Measurements from ENCODE around the gene PTPA. TPM values are rescaled to one million over a fixed set of nuclear protein-coding genes. Genes with fewer than 3 reads are reported as not detected.

PTPA gene
- total RNA-seq, 2 experiments from 2014 or later, result 111 to 113 TPM

DNA sequence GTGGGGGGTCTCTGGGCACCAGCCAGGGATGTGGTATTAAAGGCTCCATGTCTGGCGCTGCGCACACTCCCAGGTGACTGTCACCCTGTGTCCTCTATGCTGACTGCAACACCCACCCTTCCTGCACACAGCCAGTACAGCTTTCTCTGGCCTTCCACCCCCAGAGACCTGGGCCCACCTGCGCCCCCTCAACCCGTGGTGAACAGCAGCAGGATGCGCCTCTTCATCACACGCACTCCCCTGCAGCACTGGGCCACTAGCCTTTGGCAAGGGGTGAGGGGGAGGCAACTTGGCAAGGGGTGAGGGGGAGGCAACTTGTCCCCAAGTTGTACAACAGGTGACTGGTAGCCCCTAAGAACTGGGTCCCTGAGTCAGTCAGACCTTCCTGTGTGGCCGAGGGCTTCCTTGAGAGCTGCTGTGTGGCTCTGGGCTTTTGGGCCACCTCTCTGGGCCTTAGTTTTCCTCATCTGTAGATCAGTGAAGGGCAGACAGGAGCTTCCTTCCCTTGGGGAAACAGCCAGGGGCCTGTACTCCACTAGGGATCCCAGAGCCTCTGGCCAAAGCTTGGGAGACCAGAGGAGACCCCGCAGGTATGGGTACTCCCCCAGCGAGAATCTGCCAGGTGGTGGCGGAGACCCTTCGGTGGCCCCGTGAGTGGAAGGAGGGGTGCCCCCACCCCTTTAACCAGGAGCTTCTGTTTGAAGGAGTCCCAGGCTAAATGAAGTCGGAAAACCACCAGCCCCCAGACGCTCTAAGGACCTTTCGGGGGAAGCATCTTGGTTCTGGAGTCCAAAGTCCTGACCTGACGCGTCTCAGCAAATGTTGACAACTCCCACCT lies 5.1 kb upstream of the PTPA start:
- ChIA-PET CTCF (interaction anchor here (0.7 kb wide), 1 partner anchor 501 kb away, joined by 3 read pairs; no protein-coding TSS in a partner anchor), POLR2A (no interaction called here)

DNA sequence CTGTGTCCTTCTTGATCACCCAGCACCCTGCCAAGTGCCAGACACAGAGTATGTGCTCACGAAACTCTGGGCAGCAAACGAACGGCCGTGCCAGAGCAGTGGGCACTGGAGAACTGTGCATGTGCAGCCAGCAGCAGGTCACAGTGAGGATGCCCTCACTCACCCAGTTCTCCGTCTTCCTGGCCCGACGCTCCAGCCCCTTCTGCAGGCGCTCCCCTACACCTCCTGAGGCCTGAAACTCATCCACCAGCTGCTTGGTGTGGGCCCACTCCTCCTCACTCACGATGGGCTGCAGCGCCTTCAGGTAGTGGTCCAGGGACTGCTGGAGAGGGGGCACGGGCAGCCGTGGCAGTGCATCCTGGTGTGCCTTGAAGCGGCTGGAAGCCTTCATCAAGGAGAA lies 3.6 kb upstream of the PTPA start:
- ChIA-PET POLR2A (no interaction called here), CTCF (no interaction called here)

DNA sequence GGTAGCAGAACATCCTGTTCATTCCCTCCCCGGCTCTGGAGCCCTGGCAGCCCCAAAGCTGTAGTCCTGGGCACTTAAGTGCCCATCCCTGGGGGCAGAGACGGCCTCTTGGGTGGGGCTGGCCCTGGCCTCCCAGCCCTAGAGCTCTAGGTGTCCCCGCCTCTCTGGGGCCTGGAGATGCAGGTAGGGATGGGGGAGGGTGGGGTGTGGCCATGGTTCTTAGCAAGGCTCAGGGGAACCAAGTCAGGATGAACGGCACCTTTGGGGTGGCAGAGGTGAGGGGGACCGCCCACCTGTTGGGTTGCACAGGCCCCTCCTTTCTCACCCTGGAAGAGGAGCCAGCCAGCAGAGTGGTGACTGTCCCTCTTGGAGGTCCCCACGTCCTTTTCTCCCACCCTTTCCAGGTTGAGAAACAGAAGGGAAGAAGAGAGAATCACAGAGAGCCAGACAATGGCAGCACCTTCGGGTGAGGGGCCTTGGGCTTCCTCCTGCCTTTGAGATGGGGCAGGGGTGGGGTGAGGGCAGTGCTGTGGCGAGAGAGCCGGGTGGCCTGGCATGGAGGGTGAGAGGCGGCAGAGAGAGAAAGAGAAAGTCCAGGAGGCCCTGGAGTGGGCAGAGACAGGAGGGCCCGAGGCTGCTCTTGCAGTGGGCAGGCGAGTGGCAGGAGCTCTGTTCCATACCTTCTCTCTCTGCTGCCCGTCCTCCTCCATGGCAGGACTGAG lies 3.0 kb upstream of the PTPA start:
- ChIA-PET POLR2A (no interaction called here), CTCF (interaction anchor here (1.2 kb wide), 1 partner anchor 23 kb away, joined by 3 read pairs; no protein-coding TSS in a partner anchor)

DNA sequence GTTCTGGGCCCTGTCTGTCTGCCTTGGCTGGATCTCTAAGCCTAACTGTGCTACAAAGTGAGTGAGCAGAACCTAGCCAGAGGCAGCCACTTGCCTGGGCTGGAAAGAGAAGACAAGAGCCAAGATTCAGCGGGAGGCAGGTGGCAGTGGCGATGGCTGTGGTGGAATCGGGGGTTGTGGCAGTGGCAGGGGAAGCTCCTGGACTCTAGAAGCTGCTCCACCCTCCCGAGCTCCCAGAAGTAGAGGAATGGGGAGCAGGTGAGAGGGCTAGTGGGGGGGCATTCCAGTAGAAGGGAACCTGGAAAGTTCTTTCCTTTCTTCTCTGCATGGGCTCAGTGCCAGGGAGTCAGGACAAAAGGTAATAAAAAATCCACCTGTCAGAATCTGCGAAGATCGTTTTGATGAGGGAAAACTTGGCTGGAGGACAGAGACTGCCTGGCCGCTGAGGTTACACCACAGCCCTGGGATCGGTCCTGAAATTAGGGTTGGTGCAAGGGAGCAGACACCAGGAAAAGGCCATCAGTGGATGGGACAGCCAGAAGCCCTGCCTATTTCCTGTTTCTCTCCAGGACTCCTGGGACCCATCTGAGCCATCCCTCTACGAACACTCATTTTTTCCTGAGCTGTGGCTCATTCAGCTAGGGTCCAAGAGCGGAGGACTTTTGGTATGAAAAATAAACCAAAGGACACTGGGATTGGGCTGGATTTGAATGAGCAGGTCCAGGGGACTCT lies 2.2 kb upstream of the PTPA start:
- POLR2A ChIA-PET, result no interaction called here
- CTCF ChIA-PET, result interaction anchor here (1.2 kb wide), 1 partner anchor 22 kb away, joined by 3 read pairs; no protein-coding TSS in a partner anchor

DNA sequence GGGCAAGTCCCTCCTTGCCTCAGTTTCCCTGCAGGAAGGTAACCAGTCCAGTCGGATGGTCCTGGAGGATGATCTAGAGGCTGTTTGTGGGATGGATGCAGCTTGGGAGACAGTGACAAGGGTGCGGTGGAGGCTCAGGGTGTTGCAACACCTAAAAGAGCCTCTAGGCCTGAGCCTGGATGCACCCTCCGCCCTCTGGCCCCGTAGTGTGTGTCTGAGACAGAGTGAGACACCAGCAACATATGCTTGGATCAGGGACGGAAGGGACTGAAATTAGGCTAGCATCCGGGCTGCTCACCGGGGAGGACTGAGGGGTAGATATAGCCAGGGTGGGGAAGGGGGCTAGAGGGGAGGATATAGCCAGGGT lies 1.7 kb upstream of the PTPA start:
- POLR2A ChIA-PET, result no interaction called here
- CTCF ChIA-PET, result interaction anchor here (1.2 kb wide), 1 partner anchor 22 kb away, joined by 3 read pairs; no protein-coding TSS in a partner anchor

DNA sequence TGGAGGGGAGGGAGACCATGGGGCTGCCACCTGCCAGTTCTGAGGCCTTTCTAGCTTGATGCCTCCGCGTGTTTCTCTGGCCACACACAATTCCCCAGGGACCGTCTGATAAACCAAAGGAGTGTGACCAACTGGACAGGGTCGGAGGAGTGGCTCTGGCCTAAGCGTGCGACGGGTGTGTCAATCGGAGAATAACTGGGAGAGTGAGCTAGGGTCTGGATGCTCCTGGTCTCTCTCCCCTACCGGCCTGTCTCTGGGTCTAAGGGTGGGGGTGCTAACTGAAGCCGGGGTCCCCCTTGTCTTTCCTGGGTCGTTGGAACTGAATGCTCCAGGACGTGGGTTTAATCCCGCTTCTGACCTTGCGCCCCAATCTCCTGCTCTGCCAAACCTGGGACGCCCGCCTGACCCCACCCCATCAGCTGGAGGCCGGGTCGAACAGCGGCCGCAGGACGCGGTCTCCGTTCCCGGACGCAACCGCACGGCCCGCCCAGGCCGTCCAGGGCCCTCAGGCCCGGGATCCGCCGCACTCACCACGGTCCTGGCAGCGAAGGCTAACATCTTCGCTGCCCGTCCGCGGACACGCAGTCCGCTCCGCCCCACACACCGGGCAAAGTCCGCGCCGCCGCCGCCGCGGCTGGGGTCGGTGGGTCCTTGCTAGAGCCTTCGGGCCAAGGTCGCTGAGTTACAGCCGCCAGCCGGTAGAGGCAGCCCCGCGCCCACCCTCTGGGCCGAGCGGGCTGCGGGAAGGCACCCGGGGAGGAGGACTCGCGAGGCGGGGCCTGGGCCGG lies 1.1 kb upstream of the PTPA start:
- CTCF ChIA-PET, result interaction anchor here (2.4 kb wide), 1 partner anchor 32 kb away, joined by 7 read pairs; no protein-coding TSS in a partner anchor
- POLR2A ChIA-PET, result interaction anchor here (1.5 kb wide), 1 partner anchor 41 kb away, joined by 4 read pairs; no protein-coding TSS in a partner anchor

DNA sequence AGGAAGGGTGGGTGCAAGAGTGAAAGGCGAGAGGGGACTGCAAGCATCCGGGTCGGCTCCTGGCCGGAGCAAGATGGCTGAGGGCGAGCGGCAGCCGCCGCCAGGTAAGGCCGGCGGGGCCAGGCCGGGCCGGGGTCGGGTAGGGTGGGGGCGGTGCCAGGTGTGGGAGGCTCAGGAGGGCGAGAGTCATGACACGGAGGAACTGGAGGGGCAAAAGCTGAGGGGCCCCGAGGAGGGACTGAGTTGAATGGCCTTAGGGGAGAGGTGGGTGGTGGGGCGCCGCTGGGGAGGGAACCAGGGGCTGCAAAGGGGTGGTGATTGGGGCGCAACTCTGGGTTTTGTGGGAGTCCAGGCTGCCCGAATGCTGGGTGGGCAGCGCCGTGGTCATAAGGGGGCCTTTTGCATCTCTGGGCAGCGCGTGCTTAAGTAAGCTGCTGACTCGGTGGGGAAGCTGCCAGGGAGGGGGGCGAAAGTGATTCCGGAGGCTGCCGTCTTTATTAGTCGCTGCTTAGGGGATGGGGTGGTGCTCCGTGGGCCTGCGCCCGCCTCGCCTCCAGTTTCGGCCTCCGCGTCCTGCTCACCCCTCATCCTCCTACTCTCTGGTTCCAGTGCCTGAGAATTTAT lies 425 bp downstream of the PTPA start:
- ChIA-PET POLR2A (interaction anchor here (0.5 to 1.5 kb wide), 5 partner anchors 42 to 303 kb away, joined by 3 to 4 read pairs (median 3); partner anchors contain the start of gene IER5L), CTCF (interaction anchor here (0.6 to 2.4 kb wide), 4 partner anchors 10 to 632 kb away, joined by 3 to 7 read pairs (median 3); no protein-coding TSS in a partner anchor)

DNA sequence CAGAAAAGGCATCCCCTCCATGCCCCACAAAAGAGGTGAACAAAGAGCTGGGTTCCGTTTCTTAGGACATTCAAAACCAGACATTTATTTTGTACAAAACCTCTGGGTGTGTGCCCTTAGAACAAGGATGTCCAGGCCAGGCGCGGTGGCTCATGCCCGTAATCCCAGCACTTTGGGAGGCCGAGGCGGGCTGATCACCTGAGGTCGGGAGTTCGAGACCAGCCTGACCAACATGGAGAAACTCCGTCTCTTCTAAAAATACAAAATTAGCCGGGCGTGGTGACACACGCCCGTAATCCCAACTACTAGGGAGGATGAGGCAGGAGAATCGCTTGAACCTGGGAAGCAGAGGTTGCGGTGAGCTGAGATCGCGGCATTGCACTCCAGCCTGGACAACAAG lies 1.3 kb downstream of the PTPA start:
- CTCF ChIA-PET, result interaction anchor here (1.4 to 2.4 kb wide), 2 partner anchors 27 to 30 kb away, joined by 4 to 7 read pairs; no protein-coding TSS in a partner anchor
- POLR2A ChIA-PET, result interaction anchor here (0.5 to 1.2 kb wide), 2 partner anchors 66 to 162 kb away, joined by 3 to 4 read pairs; partner anchors contain the start of gene IER5L

DNA sequence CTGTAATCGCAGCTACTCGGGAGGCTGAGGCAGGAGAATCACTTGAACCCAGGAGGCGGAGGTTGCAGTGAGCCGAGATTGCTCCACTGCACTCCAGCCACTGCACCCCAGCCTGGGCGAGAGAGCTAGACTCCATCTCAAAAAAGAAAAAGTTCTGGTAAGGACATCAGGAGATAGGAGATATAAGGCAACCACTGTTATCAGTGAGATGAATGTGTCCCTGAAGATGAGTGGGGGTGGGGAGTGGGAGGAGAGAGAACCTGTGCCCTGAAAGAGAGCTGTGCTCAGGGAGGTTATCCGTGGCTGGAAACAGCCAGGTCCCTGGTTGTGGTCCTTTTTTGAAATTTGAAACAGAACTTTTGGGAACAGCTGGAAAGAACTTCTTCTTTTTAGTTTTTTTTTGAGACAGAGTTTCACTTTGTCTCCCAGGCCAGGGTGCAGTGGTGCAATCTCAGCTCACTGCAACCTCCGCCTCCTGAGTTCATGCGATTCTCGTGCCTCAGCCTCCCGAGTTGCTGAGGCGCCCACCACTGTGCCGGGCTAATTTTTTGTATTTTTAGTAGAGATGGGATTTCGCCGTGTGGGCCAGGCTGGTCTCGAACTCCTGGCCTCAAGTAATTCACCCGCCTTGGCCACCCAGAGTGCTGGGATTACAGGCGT lies 2.6 kb downstream of the PTPA start:
- CTCF ChIA-PET, result interaction anchor here (0.7 to 1.4 kb wide), 2 partner anchors 18 to 26 kb away, joined by 3 to 4 read pairs; no protein-coding TSS in a partner anchor
- POLR2A ChIA-PET, result interaction anchor here (0.6 kb wide), 1 partner anchor 16 kb away, joined by 3 read pairs; no protein-coding TSS in a partner anchor

DNA sequence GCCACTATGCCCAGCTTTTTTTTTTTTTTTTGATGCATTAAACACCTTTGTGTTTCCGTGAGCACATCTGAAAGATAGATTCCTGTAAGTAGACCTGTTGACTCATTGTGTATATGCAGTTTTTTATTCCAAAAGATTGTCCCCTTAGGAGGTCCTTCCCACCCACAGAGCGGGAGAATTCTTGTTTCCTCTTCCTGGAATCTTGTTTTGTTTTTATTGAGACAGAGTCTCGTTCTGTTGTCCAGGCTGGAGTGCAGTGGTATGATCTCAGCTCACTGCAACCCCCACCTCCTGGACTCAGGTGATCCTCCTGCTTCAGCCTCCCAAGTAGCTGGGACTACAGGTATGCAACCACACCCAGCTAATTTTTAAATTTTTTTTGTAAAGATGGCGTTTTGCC lies 7.6 kb downstream of the PTPA start:
- ChIA-PET POLR2A (interaction anchor here (0.5 kb wide), 1 partner anchor 24 kb away, joined by 3 read pairs; no protein-coding TSS in a partner anchor), CTCF (no interaction called here)

DNA sequence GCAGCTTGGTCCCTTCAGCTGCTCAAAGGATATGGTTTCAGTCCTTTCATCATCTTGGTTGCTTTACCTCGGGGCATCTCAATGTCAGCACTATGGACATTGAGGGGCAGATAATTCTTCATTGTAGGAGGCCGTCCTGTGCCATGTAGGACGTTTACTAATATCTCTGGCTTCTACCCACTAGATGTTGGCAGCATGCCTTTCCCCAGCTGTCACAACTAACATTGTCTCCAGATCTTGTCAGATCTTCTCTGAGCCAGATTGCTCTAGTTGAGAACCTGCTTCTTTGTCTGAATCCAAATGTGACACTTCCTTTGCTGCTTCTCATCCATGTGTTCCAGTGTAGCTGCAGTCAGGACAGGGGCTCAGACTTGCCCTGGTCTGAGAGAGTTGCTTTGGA lies 10.3 kb downstream of the PTPA start:
- POLR2A ChIA-PET, result no interaction called here
- CTCF ChIA-PET, result interaction anchor here (1.1 to 2.3 kb wide), 3 partner anchors 10 to 503 kb away, joined by 3 to 9 read pairs (median 3); partner anchors contain the start of gene PTPA

DNA sequence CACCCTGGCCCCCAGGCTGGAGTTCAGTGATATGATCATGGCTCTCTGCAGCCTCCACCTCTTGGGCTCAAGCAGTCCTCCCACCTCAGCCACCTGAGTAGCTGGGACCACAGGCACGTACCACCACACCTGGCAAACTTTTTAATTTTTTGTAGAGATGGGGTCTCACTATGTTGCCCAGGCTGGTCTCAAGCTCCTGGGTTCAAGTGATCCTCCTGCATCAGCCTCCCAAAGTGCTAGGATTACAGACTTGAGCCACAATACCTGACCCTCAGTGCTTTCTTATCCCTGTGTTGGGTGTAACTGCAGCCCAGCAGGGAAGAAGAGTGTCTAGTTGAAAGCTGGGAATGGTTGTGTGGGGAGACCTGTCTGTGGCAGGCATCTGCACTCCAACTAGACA lies 10.9 kb downstream of the PTPA start:
- CTCF ChIA-PET, result interaction anchor here (1.1 to 2.3 kb wide), 5 partner anchors 9 to 502 kb away, joined by 3 to 9 read pairs (median 3); partner anchors contain the start of gene PTPA
- POLR2A ChIA-PET, result no interaction called here

DNA sequence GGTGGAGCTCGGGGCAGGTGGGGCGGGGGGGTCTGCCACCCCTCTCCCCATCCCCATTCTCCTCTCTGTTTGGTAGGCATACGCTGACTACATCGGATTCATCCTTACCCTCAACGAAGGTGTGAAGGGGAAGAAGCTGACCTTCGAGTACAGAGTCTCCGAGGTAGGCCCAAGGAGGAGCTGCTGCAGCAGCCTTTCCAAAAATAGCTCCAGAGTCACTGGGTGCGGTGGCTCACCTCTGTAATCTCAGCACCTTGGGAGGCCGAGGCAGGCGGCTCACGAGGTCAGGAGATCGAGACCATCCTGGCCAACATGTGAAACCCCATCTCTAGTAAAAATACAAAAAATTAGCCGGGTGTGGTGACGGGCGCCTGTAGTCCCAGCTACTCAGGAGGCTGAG lies 11.8 kb downstream of the PTPA start:
- POLR2A ChIA-PET, result interaction anchor here (0.5 kb wide), 1 partner anchor 677 kb away, joined by 5 read pairs; no protein-coding TSS in a partner anchor

DNA sequence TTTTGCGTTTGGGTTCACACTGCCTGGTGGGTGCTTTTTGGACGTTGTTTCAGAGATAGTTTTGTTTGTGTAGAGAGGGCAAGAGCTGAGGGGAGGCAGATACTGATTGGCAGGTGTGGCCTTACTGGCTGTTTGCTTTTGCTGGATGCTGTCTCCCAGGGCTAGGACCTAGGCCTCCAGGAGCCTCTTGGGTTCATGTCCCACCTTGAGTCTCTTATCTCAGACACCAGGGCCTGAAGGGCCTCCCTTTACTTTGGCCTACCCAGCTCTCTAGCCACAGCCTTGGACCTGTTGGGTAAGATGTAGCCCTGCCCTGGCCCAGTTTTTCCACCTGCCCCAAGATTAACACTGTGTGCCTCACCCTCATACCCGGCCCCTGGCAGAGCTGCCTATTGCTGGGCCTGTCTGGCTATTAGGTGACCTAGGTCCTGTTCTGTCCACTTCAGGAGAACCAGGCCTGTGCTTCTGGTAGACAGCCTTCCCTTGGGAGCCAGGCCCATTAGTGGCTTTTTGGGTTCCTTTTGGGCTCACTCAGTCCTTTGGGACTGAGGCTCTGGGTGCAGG lies 13.4 kb downstream of the PTPA start:
- POLR2A ChIA-PET, result no interaction called here

More for the DNA sequence above, 11.8 kb downstream of the PTPA start:
- CTCF ChIA-PET, result interaction anchor here (1.1 to 2.3 kb wide), 3 partner anchors 9 to 20 kb away, joined by 3 to 9 read pairs (median 4); no protein-coding TSS in a partner anchor

DNA sequence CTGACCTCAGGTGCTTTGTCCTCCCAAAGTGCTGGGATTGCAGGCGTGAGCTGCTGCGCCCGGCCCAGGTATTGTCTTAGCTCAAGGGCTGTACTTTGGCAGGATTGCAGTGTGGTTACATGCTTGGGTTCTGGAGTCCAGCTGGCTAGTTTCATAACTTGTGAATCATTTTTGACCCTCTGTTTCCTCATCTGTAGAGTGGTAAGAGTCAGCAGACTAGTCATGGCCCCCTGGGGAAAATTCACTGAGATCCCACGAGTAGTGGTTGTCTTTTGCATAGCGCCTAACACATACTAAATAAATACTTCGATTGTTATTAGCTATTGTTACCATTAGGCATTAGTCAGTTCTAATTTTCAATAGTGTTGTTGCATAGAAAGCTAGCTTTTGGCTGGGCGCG lies 14.3 kb downstream of the PTPA start:
- POLR2A ChIA-PET, result interaction anchor here (0.5 kb wide), 1 partner anchor 8 kb away, joined by 4 read pairs; no protein-coding TSS in a partner anchor

More for the DNA sequence above, 13.4 kb downstream of the PTPA start:
- CTCF ChIA-PET, result interaction anchor here (0.9 to 2.2 kb wide), 4 partner anchors 14 to 486 kb away, joined by 3 to 5 read pairs (median 4); no protein-coding TSS in a partner anchor

DNA sequence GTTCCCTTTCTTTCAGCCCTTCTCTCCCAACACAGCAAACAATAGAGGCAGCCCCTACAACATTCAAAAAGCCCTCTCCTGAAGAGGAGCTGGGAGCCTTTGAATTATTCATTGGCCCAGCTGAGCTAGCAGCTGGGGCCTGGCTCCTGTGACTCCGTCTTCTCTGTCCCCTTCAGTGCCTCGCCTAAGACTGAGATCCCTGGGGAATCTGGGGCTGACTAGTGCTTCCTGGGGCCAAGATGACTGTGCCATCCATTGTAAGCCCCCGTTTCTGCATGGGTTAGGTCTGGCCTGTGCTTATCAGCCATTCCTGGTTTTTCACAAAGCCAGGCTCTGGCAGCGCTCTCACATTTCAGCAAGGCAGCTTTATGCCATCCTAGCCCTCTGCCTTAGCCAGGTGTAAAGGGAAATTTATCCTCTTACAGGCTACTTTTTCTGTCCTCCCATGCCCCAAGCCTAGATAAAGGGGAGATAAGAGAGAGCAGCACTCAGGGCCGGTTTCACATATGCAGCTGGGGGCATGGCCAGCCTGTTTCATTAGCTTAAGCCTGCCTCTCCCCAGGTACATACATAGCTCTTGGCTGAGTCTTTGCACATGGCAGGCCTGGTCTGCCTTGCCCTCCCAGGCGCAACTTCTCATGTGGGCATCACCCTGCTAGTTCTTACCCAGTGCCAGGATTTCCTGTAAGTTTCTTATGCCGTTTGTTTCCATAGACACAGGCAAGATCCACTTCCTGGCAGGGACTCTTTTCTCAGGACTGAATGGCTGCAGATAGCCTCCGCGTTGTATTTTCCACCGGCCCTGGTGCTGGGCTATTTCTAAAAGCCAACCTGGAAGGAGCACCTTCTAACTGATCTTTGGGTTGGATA lies 15.8 kb downstream of the PTPA start:
- CTCF ChIA-PET, result interaction anchor here (1.3 to 1.7 kb wide), 3 partner anchors 12 to 47 kb away, joined by 4 to 6 read pairs (median 5); no protein-coding TSS in a partner anchor
- POLR2A ChIA-PET, result no interaction called here

More for the DNA sequence above, 14.3 kb downstream of the PTPA start:
- CTCF ChIA-PET, result interaction anchor here (0.6 to 2.2 kb wide), 5 partner anchors 13 to 371 kb away, joined by 3 to 6 read pairs (median 5); no protein-coding TSS in a partner anchor
